Measurements from ENCODE around the gene ACTL8.

Gene ACTL8

DNA sequence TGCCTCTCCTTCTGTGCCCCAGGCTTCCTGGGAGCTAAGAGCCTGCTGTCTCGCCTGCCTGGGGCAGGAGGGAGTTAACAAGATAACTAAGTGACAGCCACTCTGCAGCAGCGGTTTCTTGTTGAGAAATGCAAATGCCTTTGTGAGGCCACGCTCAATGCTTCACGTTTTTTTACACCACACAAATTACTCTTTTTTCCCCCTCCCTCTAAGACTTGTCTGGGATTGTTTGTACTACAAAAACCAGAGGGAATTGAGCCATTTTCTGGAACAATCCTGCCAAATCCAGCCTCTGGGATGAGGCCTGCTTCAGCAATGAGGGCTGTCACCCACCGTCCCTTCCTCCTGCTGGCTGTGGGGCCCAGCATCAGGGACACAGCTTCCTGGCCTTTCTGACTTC lies 119.6 kb downstream of the ACTL8 start:
- H3K23ac ChIP-seq (ENCODE audit: low read depth, low read length, poor library complexity) = no peak overlapping the region
- no peak for DNase-seq (ENCODE audit: low spot score)
- no peak overlapping the region for H2BK15ac ChIP-seq (ENCODE audit: low read length)
- no peak overlapping the region for H3K4me2 ChIP-seq (ENCODE audit: insufficient read depth, low read length, poor library complexity, severe bottlenecking)
- peaks cover 0 to 5% of the 10 kb centered on the region in 2 donors for H3K4me1 ChIP-seq (ENCODE audit: control insufficient read depth in 2 of 2, insufficient read depth in 1 of 2, low read depth in 1 of 2, low read length in 2 of 2)
- H3K79me1 ChIP-seq (ENCODE audit: low read depth, low read length) = no peaks in the 10 kb centered on the region
- H4K91ac ChIP-seq (ENCODE audit: low read depth, low read length, poor library complexity) = no peak overlapping the region
- H3K14ac ChIP-seq (ENCODE audit: low read length) = no peak overlapping the region
- no peak overlapping the region for H2BK120ac ChIP-seq (ENCODE audit: low read depth, low read length)
- H4K8ac ChIP-seq (ENCODE audit: low read depth, low read length) = no peak overlapping the region
- H2BK12ac ChIP-seq (ENCODE audit: low read length) = no peak overlapping the region
- no CpG with 5 or more reads among the region's 5 CpGs for WGBS, 2 donors (ENCODE audit: extremely low coverage in 2 of 2, insufficient read length in 2 of 2, insufficient replicate concordance in 1 of 2)
- no peak overlapping the region for H2AK5ac ChIP-seq (ENCODE audit: low read depth, low read length)
- no peak overlapping the region for H3K4me3 ChIP-seq (ENCODE audit: low read length in 2 of 2)
- H3K36me3 ChIP-seq (replicated peaks in 1 of 2; ENCODE audit: control insufficient read depth in 2 of 2, insufficient read depth in 2 of 2, low read length in 2 of 2) = no peaks in the 10 kb centered on the region
- no peaks in the 10 kb centered on the region for H3K9me3 ChIP-seq (replicated peaks in 1 of 2; ENCODE audit: control insufficient read depth in 2 of 2, insufficient read depth in 1 of 2, low read depth in 1 of 2, low read length in 2 of 2)
- peaks cover 0 to under 1% (median 0%) of the 10 kb centered on the region in 3 experiments for H3K27me3 ChIP-seq (ENCODE audit: control insufficient read depth in 3 of 3, insufficient read depth in 3 of 3, low read depth in 1 of 3, low read length in 3 of 3)
- no peak overlapping the region for H3K4ac ChIP-seq (ENCODE audit: low read length)
- H3K27ac ChIP-seq (replicated peaks; ENCODE audit: low read length) = no peak overlapping the region
- no peak overlapping the region for H2BK5ac ChIP-seq (ENCODE audit: low read length)
- peak overlapping the region; percentile 39 for H2AFZ ChIP-seq (ENCODE audit: low read length)
- H3K9ac ChIP-seq (ENCODE audit: low read depth, low read length, poor library complexity) = no peak overlapping the region
- peak overlapping the region; percentile 54 for H3K18ac ChIP-seq (ENCODE audit: low read length)

DNA sequence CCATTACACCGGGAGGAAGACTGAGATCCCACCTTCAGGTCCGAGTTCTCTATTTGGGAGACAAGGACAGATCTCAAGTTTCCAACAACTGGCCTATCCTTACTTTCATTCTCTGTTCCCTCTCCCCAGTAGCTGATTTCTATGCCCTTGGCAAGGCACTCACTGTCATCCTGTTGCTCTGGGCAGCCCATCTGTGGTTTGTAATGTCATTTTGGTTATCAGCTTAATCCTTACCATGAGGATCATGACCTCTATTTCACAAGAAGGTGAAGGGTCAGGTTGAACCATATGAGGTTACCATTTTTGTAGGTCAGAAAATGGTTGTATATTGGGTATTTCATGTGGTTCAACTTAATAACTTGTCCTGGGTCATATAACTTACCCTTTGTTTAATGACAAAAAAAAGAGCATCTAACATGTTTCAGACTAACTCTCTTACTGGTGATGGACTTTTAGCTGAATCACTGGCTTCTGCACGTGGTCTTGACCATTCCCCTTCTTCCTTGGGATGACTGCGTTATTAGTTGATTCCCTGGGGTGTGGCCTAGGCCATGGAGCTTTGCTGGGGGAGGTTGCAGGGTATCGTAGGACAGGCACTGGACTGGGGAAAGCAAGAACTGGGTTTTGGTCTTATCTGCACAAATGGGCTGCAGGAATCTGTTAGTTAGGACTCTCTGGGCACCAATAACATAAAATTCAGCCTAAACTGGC lies 120.2 kb downstream of the ACTL8 start:
- H3K27ac ChIP-seq (replicated peaks; ENCODE audit: low read length) = no peak overlapping the region
- H3K79me1 ChIP-seq (ENCODE audit: low read depth, low read length) = no peaks in the 10 kb centered on the region
- no peak overlapping the region for H3K23ac ChIP-seq (ENCODE audit: low read depth, low read length, poor library complexity)
- H3K36me3 ChIP-seq (replicated peaks in 1 of 2; ENCODE audit: control insufficient read depth in 2 of 2, insufficient read depth in 2 of 2, low read length in 2 of 2) = no peaks in the 10 kb centered on the region
- no CpG with 5 or more reads among the region's 5 CpGs for WGBS, 2 donors (ENCODE audit: extremely low coverage in 2 of 2, insufficient read length in 2 of 2, insufficient replicate concordance in 1 of 2)
- H2AK5ac ChIP-seq (ENCODE audit: low read depth, low read length) = no peak overlapping the region
- no peak for DNase-seq (ENCODE audit: low spot score)
- no peak overlapping the region for H2BK12ac ChIP-seq (ENCODE audit: low read length)
- H3K4me1 ChIP-seq (ENCODE audit: control insufficient read depth in 2 of 2, insufficient read depth in 1 of 2, low read depth in 1 of 2, low read length in 2 of 2) = peaks cover 0 to 5% of the 10 kb centered on the region in 2 donors
- no peak overlapping the region for H3K4ac ChIP-seq (ENCODE audit: low read length)
- H3K4me2 ChIP-seq (ENCODE audit: insufficient read depth, low read length, poor library complexity, severe bottlenecking) = no peak overlapping the region
- peak overlapping the region; percentile 39 for H2AFZ ChIP-seq (ENCODE audit: low read length)
- H4K91ac ChIP-seq (ENCODE audit: low read depth, low read length, poor library complexity) = no peak overlapping the region
- no peak overlapping the region for H3K14ac ChIP-seq (ENCODE audit: low read length)
- no peak overlapping the region for H4K8ac ChIP-seq (ENCODE audit: low read depth, low read length)
- H3K27me3 ChIP-seq (ENCODE audit: control insufficient read depth in 3 of 3, insufficient read depth in 3 of 3, low read depth in 1 of 3, low read length in 3 of 3) = peaks cover 0 to 6% (median 0%) of the 10 kb centered on the region in 3 experiments
- no peak overlapping the region for H3K9ac ChIP-seq (ENCODE audit: low read depth, low read length, poor library complexity)
- H2BK15ac ChIP-seq (ENCODE audit: low read length) = no peak overlapping the region
- H3K4me3 ChIP-seq (ENCODE audit: low read length in 2 of 2) = no peak overlapping the region
- peak overlapping the region; percentile 54 for H3K18ac ChIP-seq (ENCODE audit: low read length)
- H2BK5ac ChIP-seq (ENCODE audit: low read length) = no peak overlapping the region
- no peaks in the 10 kb centered on the region for H3K9me3 ChIP-seq (replicated peaks in 1 of 2; ENCODE audit: control insufficient read depth in 2 of 2, insufficient read depth in 1 of 2, low read depth in 1 of 2, low read length in 2 of 2)
- H2BK120ac ChIP-seq (ENCODE audit: low read depth, low read length) = no peak overlapping the region

DNA sequence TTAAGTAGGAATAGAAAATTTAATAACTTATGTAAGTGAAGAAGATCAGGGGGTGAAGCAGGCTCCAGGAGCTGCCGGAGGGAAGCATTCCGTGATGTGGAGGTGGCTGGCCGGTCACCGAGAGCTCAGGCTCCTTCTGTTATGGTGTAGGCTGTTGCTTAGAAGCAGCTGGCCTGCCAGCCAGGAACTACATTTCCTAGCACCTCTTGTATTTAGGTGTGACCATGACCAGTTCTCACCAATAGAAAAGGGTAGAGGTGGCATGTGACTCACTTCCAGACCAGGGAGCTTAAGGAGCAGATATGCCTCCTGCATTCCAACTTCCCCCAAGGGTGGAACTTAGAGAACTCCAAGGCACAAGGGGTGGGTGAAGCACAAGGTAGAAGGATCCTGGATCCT lies 120.7 kb downstream of the ACTL8 start:
- H2AFZ ChIP-seq (ENCODE audit: low read length) = no peak overlapping the region
- no peak overlapping the region for H2AK5ac ChIP-seq (ENCODE audit: low read depth, low read length)
- H3K79me1 ChIP-seq (ENCODE audit: low read depth, low read length) = no peaks in the 10 kb centered on the region
- H3K14ac ChIP-seq (ENCODE audit: low read length) = no peak overlapping the region
- H4K91ac ChIP-seq (ENCODE audit: low read depth, low read length, poor library complexity) = no peak overlapping the region
- no peak for DNase-seq (ENCODE audit: low spot score)
- H2BK5ac ChIP-seq (ENCODE audit: low read length) = no peak overlapping the region
- H3K27ac ChIP-seq (replicated peaks; ENCODE audit: low read length) = no peak overlapping the region
- no peak overlapping the region for H4K8ac ChIP-seq (ENCODE audit: low read depth, low read length)
- peaks cover 0 to 6% (median 0%) of the 10 kb centered on the region in 3 experiments for H3K27me3 ChIP-seq (ENCODE audit: control insufficient read depth in 3 of 3, insufficient read depth in 3 of 3, low read depth in 1 of 3, low read length in 3 of 3)
- peaks cover 0 to 5% of the 10 kb centered on the region in 2 donors for H3K4me1 ChIP-seq (ENCODE audit: control insufficient read depth in 2 of 2, insufficient read depth in 1 of 2, low read depth in 1 of 2, low read length in 2 of 2)
- no peak overlapping the region for H3K18ac ChIP-seq (ENCODE audit: low read length)
- WGBS, 2 donors (ENCODE audit: extremely low coverage in 2 of 2, insufficient read length in 2 of 2, insufficient replicate concordance in 1 of 2) = no CpG with 5 or more reads among the region's 4 CpGs
- no peak overlapping the region for H3K23ac ChIP-seq (ENCODE audit: low read depth, low read length, poor library complexity)
- no peak overlapping the region for H2BK15ac ChIP-seq (ENCODE audit: low read length)
- no peak overlapping the region for H3K4me3 ChIP-seq (ENCODE audit: low read length in 2 of 2)
- no peak overlapping the region for H3K4me2 ChIP-seq (ENCODE audit: insufficient read depth, low read length, poor library complexity, severe bottlenecking)
- no peak overlapping the region for H3K9ac ChIP-seq (ENCODE audit: low read depth, low read length, poor library complexity)
- H3K4ac ChIP-seq (ENCODE audit: low read length) = no peak overlapping the region
- no peak overlapping the region for H2BK120ac ChIP-seq (ENCODE audit: low read depth, low read length)
- no peaks in the 10 kb centered on the region for H3K9me3 ChIP-seq (replicated peaks in 1 of 2; ENCODE audit: control insufficient read depth in 2 of 2, insufficient read depth in 1 of 2, low read depth in 1 of 2, low read length in 2 of 2)
- no peak overlapping the region for H2BK12ac ChIP-seq (ENCODE audit: low read length)
- H3K36me3 ChIP-seq (replicated peaks in 1 of 2; ENCODE audit: control insufficient read depth in 2 of 2, insufficient read depth in 2 of 2, low read length in 2 of 2) = no peaks in the 10 kb centered on the region

Data from neuronal stem cell (in vitro differentiated cells).